HG03457 (cell line): ENCODE results near the gene IGF2R.

Experiments
- ATAC-seq: cut with Tn5 transposase; IDR thresholded peaks from one replicate; pipeline ENCODE4 v1.9.1; 2021; ENCODE audit warnings: moderate number of reproducible peaks; ENCODE audit not compliant: unreplicated experiment

IGF2R gene

GRCh38 chr6:160022793-160023192 lies 53.9 kb downstream of the IGF2R start:
- no peak for ATAC-seq

- no peak for ATAC-seq
Observed at GRCh38 chr6:160024152-160024551, 55.3 kb downstream of the IGF2R start.

DNA sequence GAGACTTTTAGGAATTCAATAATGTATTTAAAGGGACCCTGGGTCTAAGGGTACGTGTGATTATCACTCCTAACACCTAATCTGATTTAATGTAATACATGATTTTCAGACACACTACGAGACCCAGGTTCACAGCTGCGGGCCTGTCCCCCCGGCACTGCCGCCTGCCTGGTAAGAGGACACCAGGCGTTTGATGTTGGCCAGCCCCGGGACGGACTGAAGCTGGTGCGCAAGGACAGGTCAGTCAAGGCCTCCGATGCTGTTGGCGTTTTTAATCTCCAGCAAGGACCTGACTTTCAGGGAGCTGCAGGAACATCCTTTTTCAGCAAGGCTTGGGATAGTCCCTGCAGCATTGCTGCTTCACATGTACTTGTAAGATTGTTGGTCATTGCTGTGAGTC lies 58.2 kb downstream of the IGF2R start:
- ATAC-seq = no peak

GRCh38 chr6:160027931-160028330 lies 59.0 kb downstream of the IGF2R start:
- ATAC-seq = no peak

DNA sequence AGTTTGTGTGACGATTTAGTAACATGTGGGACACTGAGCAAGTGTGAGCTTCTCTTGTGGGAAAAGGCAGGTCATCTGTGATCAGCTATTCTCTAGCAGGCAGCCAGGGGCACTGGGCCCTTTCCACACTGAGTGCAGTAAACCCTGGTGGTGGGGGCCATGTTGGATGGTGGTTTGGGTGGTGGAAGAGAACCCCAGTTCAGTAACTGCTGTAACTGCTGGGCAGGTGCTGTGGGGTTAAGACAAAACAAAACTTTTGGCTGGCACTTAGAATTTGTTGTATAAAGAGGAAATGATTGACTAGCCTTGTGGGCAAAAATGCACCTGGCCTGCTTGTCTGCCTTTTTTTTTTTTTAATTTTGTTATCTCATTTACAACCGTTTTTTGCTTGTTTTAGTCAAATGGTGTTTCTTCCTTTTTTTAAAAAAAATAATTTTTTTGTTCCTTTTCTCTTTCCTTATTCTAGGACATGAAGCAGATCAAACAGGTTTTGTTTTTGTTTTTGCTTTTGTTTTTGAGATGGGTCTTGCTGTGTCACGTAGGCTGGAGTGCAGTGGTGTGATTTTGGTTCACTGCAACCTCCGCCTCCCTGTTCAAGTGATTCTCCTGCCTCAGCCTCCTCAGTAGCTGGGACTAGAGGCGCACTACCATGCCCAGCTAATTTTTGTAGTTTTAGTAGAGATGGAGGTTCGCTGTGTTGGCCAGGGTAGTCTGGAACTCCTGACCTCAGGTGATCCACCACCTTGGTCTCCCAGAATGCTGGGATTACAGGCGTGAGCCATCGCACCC lies 59.8 kb downstream of the IGF2R start:
- ATAC-seq = peak; percentile 70

DNA sequence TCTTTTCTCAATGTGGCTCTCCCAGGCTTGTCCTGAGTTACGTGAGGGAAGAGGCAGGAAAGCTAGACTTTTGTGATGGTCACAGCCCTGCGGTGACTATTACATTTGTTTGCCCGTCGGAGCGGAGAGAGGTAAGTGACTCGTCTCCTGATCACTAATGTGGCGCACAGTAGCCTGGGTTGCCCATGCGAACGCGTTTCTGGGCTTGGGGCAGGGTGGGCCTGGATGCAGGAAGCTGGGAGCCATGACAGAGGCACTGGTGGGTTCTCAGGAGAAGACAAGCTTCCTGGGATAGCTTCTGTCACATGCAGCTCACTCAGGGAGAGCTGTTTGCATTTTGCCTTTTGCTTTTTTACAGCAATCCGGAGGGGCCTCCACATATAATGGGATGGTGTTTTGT lies 60.6 kb downstream of the IGF2R start:
- ATAC-seq = no peak

DNA sequence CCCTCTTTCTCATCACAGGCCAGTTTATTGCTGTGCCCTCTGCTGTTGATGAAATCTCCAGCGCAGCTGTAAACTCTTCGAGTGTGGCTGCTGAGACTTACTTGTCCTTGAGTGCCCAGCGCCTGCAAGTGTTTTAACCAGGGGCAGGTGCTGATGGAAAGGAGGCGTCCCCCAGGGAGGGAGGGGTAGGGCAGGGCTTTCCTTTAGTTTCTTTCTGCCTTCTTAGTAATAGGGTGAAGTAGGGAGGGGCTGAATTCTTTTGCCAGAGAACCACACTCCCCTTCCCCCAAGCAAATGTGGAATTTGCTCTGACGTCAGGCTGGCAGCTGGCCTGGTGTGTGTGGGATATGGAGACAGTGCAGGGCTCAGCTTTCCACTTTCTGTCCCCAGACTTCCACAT lies 61.2 kb downstream of the IGF2R start:
- ATAC-seq = no peak

- ATAC-seq = no peak
Observed at GRCh38 chr6:160031442-160031841, 62.6 kb downstream of the IGF2R start.

DNA sequence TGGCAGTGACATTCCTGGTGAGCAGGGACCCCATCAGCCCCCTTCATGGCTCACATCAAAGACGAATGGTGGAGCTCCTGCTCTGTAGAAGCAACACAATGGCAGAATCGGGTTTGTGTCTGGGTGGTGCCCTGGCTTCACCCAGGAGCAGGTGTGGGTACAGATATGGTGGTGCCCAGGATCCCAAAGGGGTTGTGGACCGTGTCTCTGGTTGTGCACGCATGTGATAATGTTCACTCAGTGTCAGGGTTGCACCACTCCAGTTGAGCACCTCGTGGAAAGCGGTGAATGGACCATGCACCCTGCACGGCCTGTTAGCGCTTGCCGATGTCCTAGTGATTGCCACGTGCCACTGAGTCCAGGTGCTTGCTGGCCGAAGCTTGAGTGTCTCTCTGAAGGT lies 63.0 kb downstream of the IGF2R start:
- no peak for ATAC-seq

- ATAC-seq = no peak
Observed at GRCh38 chr6:160032538-160032937, 63.7 kb downstream of the IGF2R start.

GRCh38 chr6:160034036-160034930 lies 65.4 kb downstream of the IGF2R start:
- ATAC-seq = no peak

GRCh38 chr6:160035241-160035640 lies 66.4 kb downstream of the IGF2R start:
- ATAC-seq = no peak

GRCh38 chr6:160035693-160036330 lies 66.9 kb downstream of the IGF2R start:
- no peak for ATAC-seq

DNA sequence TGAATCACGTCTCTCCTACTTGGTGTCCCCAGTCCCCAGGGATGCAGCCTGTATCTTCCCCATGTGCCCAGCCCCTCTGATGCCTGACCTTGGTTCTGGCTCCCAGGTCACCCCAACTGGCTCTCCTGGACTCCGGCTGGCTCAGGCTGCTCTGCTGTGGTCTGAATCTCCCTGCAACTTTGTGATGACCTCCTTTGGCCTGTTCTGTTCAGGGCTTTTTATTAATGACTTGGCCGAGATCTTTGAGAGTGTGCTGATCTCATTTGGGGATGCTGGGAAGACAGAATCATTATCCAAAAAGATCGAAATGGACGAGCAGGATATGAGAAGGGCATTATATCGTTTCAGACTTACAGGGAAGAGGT lies 67.4 kb downstream of the IGF2R start:
- no peak for ATAC-seq

GRCh38 chr6:160036790-160037206 lies 67.9 kb downstream of the IGF2R start:
- ATAC-seq = no peak

- no peak for ATAC-seq
Observed at GRCh38 chr6:160038479-160038878, 69.6 kb downstream of the IGF2R start.

- ATAC-seq = no peak
Observed at GRCh38 chr6:160039441-160039840, 70.6 kb downstream of the IGF2R start.

GRCh38 chr6:160040055-160040454 lies 71.2 kb downstream of the IGF2R start:
- ATAC-seq = no peak

- no peak for ATAC-seq
Observed at GRCh38 chr6:160040527-160041264, 71.8 kb downstream of the IGF2R start.

DNA sequence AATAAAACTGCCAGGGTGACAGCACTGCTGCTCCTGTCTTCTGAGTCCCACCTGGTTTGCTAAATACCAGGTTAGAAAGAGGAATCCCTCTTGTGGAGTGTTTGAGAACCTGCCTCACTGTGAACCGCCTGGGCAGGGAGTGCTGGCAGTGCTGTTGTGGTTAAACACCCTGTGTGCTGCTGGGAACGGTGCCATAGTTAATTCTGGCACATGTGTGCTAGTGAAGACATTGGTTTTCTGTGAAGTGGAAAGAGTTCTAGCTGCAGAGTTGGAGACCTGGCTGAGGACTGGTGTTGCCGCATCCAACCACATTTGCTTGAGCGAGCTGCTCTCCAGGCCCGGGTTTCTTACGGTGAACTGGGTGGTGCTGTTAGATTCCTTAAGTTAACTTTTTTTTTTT lies 72.7 kb downstream of the IGF2R start:
- no peak for ATAC-seq
